ENCODE data around the gene ADCY9.

The ADCY9 gene

DNA sequence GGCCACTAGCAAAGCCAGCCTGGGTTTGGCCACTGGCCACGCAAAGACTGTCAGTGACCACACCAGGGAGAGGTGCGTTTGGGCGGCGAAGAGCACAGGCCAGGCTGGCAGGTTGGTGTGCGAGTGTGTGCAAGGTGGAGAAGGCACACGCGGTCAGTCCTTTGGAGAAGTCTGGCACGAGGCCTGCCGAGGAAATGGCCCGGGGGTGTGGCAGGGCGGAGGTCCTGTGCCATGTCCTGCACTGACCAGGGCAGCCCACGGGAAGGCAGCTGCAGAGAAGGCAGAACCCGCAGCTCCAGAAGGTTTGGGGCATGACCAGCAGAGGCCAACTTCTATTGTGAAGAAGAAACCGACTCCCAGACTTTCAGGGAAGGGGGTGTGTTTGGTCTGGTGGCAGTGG is 90.8 kb downstream of the ADCY9 start:
- no peak for DNase-seq

DNA sequence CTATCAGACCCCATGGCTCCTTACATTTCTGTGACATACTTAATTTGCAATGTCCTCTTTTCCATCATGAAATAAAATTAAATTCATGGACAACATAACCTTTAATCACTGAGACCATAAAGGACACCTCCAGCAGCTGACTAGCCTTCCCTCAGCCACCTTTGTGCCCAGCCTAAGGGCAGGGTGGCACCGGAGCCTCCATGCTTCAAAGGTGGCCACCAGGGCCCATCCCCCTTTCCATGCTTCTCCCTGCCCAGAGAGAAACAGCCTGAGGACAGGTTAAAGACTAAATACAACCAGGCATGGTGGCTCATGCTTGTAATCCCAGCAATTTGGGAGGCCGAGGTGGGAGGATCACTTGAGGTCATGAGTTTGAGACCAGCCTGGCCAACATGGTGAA is 94.3 kb downstream of the ADCY9 start:
- DNase-seq: no peak

DNA sequence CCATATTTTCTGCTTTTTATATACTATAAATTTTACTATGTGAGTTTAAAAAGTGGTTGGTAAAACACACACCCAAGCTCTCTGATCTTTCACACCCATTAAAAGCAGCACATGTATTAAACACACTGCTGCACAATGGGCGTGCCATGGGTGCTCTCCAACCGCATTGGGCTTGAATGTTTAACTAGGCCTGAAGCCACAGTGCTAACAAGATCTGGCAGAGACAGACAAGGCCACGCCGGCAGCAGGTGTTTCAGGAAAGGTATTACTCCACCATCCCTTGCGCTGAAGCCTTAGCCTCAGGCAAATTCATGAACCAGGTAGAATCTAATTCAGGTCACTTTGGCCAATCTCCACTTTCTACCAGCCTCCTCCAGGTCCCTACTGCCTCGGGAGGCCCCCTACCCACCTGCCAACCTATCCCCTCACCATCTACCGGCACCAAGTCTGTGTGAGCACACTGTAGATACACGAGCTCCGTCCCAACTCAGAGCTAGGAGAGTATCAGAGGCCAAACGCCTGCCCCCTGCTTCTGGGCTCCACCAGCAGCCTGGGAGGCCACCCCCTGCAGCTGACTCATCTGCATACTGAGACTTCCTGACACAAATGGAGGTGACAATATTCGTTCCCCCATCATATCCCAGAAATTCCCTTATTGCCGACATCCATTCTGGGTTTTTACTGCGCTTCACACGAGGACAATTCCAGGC is 95.0 kb downstream of the ADCY9 start:
- no peak for DNase-seq

DNA sequence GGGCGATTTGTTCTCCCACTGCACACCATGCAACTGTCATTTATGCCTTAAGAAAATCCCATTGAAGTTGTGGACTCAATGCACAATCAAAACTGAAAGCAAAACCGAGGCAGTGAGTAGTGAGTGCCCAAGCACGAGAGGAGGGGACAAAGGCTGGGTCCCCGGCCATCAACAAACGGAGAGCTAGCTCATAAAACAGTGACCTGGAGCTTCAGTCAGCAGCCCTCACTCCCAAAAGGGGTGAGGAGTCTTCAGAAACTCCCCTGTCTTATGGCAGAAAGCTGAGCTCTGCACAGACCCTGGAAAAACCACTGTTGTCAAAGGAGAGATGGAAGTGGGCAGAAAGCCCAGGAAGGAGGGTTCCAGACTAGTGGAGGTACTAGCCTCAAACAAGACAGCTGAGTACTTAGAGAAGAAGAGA is 96.9 kb downstream of the ADCY9 start:
- no peak for DNase-seq

DNA sequence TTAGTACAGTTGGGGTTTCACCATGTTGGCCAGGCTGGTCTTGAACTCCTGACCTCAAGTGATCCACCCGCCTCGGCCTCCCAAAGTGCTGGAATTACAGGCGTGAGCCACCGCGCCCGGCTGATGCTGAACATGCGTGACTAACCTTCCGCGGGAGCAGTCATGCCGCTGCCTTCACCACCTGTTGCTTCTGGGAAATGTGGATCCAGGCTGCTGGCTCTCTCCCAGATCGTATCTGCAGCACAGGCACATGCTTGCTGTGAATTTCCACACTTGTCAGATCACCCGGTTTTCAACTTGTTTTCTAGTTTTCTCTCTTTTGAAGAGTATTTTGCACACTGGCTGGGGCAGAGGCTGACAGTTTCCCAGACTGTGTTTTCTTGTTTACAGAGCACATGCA is 97.9 kb downstream of the ADCY9 start:
- no peak for DNase-seq

DNA sequence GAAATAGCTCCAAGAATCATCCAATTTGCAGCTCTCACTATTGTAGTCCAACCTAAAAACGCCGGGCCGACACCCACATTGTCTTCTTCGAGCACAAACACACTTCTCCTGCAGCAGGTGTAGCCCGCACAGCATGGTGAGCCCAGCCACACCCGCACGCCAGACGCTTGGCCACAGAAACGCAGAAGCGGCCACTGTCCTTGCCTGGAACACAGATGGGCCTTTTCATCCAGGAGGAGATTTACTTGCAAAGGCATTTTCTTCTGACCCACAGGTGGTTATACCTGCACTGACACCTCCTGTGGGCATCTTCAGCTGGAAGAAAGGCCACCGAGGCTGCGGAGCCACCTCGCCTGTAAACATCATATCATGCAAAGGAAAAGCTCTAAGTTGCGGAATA is 98.4 kb downstream of the ADCY9 start:
- DNase-seq: no peak

DNA sequence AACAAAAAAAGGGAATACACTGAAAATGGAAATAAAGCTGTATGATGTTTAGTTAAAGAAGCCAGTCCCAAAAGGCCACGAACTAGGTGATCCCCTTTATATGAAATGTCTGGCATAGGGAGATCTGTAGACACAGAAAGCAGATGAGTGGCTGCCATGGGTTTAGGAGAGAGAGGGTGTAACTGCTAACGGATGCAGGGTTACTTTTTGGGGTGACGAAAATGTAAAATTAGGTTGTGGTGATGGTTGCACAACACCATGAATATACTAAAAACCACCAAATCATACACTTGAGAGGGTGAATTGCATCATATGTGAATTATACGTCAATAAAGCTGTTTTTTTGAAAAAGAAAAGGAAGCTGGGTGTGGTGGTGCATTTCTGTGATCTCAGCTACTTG is 99.6 kb downstream of the ADCY9 start:
- DNase-seq: no peak

DNA sequence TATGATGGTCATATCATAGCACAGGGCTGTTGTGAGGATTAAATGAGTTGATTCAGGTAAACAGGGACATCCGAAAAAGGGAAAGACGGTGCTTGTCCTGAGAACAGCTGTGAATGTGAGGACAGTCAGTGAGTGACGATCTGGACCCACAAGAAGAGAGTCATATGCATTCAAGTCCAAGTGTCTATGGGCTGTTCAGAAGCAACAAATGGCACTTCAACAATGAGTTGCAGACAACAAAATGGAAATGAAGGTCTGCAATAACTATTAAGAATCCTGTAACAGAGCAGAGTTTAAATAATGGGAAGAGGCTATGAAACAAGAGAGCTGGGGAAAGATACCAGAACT is 100.3 kb downstream of the ADCY9 start:
- no peak for DNase-seq

DNA sequence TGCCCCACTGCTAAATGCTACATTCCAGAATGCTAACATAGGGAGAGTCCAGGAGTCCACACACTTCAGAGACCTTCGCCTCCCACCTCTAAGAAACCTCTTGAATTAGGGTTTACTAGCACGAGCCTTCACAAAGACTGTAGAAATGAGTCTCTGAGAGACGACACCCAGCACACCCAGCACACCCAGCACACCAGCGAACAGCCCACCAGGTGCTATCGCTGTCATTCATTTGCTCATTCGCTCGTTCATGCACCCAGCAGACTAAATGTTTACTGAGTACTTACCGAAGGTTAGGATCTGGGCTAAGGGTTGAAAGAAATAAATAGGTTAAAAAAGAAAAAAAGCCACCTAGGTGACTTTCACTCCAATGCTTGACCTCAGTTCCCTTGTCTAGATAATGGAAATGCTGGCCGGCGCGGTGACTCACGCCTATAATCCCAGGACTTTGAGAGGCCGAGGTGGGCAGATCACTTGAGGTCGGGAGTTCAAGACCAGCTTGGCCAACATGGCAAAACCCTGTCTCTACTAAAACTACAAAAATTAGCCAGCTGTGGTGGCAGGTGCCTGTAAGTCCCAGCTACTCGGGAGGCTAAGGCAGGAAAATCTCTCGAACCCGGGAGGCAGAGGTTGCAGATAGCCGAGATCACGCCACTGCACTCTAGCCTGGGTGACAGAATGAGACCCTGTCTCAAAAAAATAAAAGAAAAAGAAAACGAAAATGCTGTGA is 100.8 kb downstream of the ADCY9 start:
- DNase-seq: no peak

DNA sequence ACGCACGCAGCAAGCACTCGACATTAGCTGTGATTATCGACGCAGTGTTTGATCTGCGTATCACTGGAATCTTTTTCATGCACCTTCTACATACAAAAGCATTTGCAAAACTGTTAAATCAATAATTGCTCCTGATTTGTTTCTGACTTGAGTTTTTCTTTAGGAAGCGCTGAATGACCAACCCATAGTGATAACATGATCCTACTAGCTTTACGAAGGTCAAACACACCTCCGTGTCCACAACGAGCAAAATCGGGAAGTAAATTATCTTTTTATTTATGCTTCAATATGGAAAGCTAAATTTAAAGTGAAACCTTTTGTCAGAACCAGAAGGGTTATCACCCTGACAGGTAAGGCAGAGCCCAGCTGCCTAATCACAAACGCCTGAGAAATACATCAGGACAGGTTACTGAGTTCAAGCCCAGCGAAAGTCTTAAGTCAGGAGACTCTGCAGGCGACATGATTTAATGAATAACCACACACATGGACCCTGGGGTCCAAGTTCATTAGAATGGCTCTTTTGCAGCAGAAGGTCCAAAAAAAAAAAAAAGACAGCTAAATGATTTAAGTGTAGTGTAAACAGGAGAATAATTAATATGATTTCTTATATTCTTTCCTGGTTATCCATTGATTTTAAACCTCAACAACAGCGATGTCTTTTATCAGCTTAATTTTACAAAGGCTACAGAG is 104.2 kb downstream of the ADCY9 start:
- no peak for DNase-seq

DNA sequence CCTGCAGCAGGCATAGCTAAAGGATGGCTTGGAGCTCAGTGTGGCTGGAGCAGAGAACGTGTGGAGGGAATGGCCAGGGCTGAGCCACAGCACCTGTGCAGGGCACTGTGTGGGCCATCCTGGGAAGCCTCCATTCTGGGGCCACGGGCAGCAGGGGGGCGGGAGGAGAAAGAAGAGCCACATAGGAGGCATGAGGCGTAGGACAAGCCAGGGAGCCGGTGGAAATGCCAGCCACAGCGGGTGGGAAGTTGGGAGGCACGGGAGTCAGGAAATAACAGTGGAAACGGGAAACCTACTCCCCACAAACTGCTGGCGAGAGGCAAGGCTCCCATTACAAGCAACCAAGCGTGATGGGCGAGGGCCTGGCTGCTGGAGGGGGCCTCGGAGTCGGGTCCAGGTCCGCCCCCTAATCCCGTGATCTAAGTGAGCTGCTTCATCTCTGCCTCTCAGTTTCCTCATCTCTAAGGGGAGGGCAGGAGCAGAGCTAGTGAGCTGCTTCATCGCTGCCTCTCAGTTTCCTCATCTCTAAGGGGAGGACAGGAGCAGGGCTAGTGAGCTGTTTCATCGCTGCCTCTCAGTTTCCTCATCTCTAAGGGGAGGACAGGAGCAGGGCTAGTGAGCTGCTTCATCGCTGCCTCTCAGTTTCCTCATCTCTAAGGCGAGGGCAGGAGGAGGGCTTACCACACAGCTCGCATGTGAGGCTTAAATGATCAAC is 104.9 kb downstream of the ADCY9 start:
- DNase-seq: no peak

DNA sequence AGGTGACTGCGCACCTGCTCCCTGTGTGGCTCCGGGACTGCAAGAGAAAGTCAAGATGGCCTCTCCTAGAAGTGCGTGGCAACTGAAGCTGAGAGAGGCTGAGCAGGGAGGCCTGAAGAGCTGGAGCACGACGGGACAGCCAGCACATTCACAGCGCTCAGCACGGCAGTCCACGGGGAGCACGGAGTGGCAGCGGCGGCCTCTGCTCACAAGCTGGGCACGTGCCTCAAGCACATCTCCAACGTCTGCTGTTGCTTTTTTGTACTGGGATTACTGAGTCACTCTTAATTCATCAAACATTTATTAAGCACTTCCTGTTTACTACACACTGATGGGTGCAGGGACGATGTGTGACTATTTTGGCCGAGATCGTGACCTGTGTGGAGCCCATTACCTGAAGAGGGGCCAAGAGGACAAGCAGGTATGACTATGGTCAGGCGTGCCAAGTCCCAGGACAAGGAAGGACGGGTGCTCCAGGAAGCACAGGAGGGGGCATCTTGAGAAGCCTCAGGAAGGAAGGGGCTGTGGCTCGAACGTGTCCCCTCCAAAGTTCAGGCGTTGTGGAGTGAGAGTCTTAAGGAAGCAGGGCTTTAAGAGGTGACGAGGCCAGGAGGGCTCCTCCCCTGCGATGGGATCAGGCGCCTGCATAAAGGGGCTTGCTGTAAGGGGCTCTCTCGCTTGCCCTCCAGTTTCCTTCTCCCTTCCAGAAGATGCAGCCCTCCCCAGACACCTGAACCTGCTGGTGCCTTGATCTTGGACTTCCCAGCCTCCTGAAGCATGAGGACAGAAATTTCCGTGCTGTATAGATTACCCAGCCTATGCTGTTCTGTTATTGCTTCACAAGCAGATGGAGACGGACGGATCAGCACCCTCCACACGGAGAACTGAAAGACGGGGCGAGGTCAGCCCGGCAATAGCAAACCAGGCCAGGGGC is 105.8 kb downstream of the ADCY9 start:
- no peak for DNase-seq

DNA sequence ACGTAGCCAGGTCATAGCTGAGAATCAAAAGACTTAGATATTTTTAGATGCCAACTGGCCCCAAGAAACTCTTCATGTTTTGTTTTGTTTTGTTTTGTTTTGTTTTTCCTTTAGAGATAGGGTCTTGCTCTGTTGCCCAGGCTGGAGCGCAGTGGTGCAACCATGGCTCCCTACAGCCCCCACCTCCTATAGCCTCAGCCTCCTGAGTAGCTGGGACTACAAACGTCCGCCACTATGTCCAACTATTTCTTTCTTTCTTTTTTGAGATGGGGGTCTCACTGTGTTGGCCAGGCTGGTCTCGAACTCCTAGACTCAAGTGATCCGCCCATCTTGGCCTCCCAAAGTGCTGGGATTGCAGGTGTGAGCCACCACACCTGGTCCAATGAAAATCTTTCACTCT is 107.1 kb downstream of the ADCY9 start:
- no peak for DNase-seq

DNA sequence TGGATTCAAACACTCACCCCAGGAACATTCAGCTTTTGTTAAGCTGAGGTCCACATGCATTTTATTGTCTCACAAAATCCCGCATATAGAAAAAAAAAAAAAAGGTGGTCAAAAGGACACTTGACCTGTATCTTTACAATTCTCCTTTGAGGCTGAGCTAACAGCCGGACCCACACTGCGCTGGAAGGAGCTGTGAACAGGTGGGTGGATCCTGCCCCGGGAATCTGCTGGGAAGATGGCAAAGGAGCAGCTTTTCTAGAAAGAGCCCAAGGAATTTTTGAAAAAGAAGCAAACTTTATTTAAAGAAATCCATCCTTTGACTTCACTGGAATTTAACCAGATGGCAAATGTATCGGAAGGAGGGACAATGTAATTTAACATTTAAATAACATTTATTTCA is 108.1 kb downstream of the ADCY9 start:
- no peak for DNase-seq

DNA sequence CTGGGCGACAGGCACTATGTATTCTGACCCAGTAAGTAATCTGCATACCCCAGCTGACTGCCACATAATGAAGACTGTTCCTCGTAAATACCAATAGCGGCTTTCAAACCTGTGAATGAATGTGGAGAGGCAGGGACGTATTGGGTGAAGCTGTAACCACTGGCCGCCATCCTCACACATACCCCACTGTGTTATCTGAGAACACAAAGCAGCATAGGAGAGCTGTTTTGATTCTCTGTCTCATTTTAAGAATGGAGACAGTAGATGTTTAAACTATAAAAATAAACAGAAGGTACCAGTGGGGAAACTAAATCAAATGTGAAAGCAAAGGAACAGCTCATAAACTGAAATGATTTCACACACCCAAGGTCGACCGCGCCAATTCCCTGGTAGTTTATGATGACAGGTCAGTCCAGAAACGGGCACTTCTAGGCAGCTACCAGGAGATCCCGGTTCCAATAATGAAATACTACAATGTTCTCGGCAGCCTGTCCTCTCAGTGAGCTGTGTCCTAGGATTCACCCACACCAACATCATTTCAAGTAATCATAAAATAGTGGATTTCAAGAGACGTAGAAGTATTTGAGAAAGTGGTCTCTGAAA is 109.7 kb downstream of the ADCY9 start:
- DNase-seq: no peak

DNA sequence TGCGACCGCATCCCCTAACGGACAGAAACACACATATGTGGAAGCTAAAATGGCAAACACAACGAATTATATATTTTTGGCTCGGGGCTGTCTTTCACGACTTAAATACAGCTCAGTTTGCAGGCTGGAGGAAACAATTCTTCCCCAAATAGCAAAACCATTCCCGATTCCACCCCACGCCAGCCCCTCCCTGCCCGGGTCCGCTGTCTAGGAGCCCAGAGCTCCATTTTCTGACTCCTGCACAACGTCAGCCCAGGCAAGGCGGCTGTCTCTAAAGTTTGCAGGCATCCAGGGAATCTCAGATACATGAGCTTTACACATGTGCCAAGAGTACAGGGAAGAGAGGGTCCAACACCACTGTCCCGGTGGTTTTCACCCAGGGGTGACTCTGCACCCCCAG is 110.5 kb downstream of the ADCY9 start:
- DNase-seq: no peak

DNA sequence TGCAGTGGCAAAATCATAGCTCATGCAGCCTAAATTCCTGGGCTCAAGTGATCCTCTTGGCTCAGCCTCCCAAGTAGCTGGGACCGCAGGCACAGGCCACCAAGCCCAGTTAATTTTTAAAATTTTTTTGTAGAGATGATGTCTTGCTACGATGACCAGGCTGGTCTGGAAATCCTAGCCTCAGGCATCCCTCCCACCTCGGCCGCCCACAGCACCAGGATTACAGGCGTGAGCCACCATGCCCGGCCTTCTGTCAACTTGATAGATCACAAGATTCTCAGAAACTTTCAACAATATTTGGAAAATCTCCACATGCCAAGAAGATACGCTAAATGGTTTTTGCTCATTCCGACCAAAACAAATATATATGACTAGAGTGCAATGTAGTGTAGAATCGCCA is 111.0 kb downstream of the ADCY9 start:
- DNase-seq: no peak

DNA sequence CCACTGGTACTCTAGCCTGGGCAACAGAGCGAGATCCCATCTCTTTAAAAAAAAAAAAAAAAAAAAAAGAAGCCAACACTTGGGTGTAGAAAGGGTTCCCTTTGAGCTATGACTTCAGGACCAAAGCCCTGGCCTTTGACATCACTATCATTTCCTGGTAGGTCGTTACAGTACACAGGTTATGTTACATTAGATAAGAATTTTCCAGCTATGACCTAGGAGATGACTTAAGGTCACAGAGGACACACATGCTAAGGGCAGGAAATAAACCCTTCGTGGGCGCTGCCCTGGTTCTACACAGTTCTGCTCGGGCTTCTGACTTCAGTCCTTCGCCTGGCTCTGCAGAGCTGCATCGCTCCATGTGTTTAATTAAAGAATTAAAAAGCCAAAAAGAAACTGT is 112.0 kb downstream of the ADCY9 start:
- no peak for DNase-seq

DNA sequence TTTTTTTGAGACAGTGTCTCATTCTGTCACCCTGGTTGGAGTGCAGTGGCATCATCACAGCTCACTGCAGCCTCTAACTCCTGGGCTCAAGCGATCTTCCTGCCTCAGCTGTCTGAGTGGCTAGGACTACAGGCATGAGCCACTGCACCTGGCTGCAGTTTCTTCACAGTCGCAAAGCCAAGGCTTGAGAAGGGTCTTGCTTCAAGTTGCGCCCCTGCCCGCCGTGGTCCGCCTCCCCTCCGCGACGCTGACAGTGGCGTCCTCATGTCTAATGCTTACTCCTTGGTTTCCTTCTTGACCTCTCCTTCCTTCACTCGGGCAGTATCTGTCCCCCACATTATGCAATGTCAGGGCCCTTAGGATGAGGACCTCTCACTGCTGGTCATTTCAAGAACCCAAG is 112.7 kb downstream of the ADCY9 start:
- no peak for DNase-seq

DNA sequence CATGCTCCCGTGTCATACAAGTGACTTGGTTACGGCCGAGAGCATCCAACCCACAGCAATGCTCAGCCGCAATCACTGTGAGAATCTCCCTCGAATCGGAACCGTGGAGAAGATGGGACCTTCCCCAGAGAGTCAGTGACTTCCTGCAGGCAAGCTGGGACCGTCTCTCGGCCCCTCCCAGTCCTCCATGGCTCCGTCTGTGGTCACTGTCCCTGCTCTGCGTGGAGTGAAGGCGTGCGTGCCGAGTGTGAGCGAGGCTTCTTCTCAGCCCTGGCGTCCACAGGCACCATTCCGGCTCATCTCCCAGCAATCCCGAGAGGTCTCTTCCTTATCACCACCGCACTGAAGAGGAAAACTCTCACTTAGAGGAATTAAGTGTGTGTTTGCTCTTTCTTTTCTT is 113.1 kb downstream of the ADCY9 start:
- no peak for DNase-seq

DNA sequence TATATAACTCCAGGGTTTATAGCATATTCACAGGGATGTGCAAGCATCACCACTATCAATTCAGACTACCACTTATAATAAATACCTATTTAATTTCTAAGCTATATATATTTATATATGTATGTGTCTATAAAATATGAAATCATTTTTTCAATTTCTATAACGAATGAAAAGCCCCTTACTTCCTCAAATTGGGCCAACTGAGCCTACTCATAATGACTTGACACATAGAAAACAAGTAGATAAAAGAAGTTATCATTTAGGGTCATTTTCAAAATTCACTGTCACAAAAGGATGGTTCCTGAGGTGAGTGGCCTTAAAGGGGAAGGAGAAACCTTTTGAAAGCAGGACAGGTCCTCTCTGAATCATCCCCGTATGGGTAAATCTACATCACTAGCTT is 114.1 kb downstream of the ADCY9 start:
- no peak for DNase-seq
